ENCODE results near the gene LDHAL6A. TPM values are rescaled to one million over a fixed set of nuclear protein-coding genes. Genes with fewer than 3 reads are reported as not detected.

LDHAL6A gene
- total and polyA plus RNA-seq, 4 donors = 0.28 TPM; not detected in 3

DNA sequence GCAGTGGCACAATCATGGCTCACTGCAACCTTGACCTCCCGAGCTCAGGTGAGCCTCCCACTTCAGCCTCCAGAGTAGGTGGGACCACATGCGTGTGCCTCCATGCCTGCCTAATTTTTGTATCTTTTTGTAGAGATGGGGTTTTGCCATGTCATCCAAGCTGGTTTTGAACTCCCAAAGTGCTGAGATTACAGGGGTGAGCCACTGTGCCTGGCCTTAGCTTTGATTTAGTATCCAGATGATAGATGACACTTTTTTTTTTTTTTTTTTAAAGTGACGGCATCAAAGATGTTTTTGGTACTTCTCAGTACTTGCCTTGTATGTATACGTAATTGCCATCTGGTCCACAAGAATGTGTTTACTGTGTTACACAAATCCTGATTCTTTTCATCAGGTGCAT is 23.4 kb downstream of the LDHAL6A start:
- H3K36me3 ChIP-seq (ENCODE audit: control insufficient read depth in 4 of 4, insufficient read depth in 3 of 4, low read depth in 1 of 4, low read length in 3 of 4) = peaks cover 11 to 69% (median 55%) of the 10 kb centered on the region in 4 donors
- 97% methylated on average over 4 of the region's 4 CpGs for WGBS
- H3K9me3 ChIP-seq (ENCODE audit: control insufficient read depth in 4 of 4, low read length in 3 of 4) = no peaks in the 10 kb centered on the region
- no peaks in the 10 kb centered on the region for H3K4me1 ChIP-seq (ENCODE audit: control insufficient read depth in 4 of 4, insufficient read depth in 4 of 4, low read length in 3 of 4)
- DNase-seq (ENCODE audit: low spot score) = no peak
- no peak overlapping the region for H3K4me3 ChIP-seq (ENCODE audit: low read depth in 1 of 3, low read length in 3 of 3)
- TF ChIP-seq SP1 (IDR thresholded peaks at IDR 0.05) = no peak
- TF ChIP-seq JUND (IDR thresholded peaks at IDR 0.05) = no peak
- TF ChIP-seq REST (IDR thresholded peaks at IDR 0.05) = no peak
- no peak for TF ChIP-seq CTCF (IDR thresholded peaks at IDR 0.05; ENCODE audit: low read depth, low read length, missing input control)
- no peak for TF ChIP-seq EGR1 (IDR thresholded peaks at IDR 0.05; ENCODE audit: low read depth in 2 of 2)
- no peak for TF ChIP-seq GABPA (IDR thresholded peaks at IDR 0.05 in 1 of 2, conservative IDR thresholded peaks at IDR 0.05 in 1 of 2)
- TF ChIP-seq TAF1 (conservative IDR thresholded peaks at IDR 0.05) = no peak
- no peak for TF ChIP-seq RAD21 (IDR thresholded peaks at IDR 0.05)
- TF ChIP-seq NR2F2 (IDR thresholded peaks at IDR 0.05) = no peak
- TF ChIP-seq YY1 (IDR thresholded peaks at IDR 0.05) = no peak
- TF ChIP-seq MAX (IDR thresholded peaks at IDR 0.05) = no peak
- TF ChIP-seq, protein P1, sequence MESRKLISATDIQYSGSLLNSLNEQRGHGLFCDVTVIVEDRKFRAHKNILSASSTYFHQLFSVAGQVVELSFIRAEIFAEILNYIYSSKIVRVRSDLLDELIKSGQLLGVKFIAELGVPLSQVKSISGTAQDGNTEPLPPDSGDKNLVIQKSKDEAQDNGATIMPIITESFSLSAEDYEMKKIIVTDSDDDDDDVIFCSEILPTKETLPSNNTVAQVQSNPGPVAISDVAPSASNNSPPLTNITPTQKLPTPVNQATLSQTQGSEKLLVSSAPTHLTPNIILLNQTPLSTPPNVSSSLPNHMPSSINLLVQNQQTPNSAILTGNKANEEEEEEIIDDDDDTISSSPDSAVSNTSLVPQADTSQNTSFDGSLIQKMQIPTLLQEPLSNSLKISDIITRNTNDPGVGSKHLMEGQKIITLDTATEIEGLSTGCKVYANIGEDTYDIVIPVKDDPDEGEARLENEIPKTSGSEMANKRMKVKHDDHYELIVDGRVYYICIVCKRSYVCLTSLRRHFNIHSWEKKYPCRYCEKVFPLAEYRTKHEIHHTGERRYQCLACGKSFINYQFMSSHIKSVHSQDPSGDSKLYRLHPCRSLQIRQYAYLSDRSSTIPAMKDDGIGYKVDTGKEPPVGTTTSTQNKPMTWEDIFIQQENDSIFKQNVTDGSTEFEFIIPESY (IDR thresholded peaks at IDR 0.05) = no peak
- TF ChIP-seq FOXA2 (IDR thresholded peaks at IDR 0.05) = no peak
- TF ChIP-seq ATF3 (IDR thresholded peaks at IDR 0.05) = no peak
- no peak for TF ChIP-seq RXRA (IDR thresholded peaks at IDR 0.05)
- no peak for TF ChIP-seq HNF4A (conservative IDR thresholded peaks at IDR 0.05)
- no peak for TF ChIP-seq HNF4G (IDR thresholded peaks at IDR 0.05)
- TF ChIP-seq FOXA1 (IDR thresholded peaks at IDR 0.05) = no peak
- no peak overlapping the region for H3K27ac ChIP-seq (ENCODE audit: low read depth in 1 of 2, low read length in 2 of 2)
- H3K9ac ChIP-seq (ENCODE audit: low read depth in 1 of 2, low read length in 2 of 2) = no peak overlapping the region
- H3K27me3 ChIP-seq (ENCODE audit: control insufficient read depth in 4 of 4, insufficient read depth in 4 of 4, low read length in 3 of 4) = no peaks in the 10 kb centered on the region

Data from liver (tissue), 9 donors.